HL-60/S4 treated with phorbol 12-myristate 13-acetate at 8.2 ng/mL for 4 days and 3 days (cell line): ENCODE measurements around the gene LRBA.

ENCODE experiments used
- in situ Hi-C: fragments of 300-500 bp; cut with MboI; formaldehyde crosslinking; loops from 2 replicates; pipeline ENCODE4 v1.15.0; 2022; ENCODE audit warnings: low sequenced_read_pairs

LRBA gene

DNA sequence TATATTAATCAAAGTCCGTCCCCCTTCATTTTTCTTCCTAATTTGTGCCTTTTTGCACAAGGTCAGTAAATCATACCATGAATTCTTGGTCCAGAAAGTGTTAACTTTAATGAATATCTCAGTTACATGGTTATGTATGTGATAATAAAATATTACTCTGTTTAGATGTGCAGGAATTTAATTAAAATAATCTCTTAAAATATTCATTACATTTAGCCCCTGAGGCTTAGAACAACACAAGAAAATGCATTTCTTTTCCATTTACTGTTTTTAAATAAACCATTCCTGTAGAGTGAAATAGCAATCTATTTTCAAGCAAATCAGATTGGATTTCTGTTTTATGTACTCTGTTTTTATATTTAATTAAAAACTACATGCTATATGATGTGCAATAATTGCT, 415.5 kb downstream of the LRBA start:
- in situ Hi-C loops, result no loop called here

DNA sequence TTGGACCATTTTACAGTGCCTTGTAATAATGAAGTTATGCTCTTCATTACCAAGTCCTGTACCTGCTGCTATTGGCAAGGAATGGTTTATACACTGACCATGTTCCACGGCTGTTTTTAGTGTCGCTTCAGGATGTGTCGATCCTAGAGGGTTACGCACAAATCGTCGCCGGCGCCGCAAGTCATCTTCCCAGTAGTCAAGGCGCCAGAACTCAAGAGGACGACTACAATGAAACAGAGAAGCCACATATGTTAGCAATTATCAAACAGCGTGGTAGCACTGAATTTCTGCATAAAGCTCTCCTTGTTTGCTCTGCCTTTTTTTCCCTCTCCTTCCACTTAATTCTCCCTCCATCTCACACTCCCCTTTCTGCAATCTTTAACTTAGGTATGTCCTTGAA, 416.2 kb downstream of the LRBA start:
- in situ Hi-C loops, result no loop called here

DNA sequence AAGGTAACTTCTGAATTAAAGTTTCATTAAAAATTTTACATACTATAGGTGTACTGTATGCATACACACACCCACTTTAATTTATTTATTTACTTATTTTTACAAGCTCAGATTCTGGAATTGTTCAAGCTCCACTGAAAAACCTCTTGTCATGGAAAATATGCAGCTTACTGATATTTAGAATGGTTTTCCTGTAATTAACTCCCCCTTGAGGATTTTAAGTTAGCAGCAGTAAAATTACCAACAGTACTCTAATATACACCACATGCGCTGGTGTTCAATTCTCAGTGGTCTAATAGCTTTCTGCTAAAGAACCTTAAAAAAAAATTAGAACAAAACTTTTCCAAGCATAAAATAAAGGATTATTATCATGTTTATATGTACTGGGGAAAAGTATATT, 421.1 kb downstream of the LRBA start:
- in situ Hi-C loops, result no loop called here

DNA sequence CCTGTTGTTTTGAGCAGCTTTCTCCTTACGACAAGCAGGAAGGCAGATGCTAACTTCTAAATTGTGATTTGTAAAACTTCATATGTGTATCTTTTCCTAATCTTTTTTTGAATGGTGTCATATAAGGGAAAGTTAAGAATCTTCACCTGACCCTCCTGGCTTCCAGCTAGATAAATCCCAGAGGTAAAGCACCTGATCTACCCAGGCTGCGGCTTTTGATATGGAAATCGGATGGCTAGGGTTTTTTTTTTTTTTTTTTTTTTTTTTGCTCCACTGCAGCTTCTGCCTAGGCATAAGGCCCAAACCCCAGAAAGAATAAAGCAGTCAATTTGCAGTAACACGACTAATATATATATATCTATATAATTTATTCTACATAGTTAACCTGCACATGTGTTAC, 423.2 kb downstream of the LRBA start:
- in situ Hi-C loops, result no loop called here

DNA sequence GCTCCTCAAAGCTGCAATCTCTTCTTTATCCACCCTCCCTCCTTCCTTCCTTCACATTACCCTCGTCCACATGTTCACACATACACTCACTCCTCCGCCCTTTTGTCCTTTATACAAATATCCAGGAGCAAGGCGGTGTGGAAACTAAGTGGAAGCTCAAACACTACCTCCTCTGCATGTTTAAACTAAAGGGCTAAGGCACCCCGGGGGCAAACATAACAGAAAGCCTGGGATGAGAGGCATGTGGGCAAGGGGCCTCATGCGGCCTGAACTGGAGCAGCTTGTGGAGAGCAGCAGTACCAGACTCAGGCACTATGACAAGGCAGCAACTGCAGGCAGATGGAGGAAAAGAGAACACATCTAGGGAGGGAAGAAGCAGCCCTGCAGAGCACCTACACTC, 423.7 kb downstream of the LRBA start:
- in situ Hi-C loops, result no loop called here

DNA sequence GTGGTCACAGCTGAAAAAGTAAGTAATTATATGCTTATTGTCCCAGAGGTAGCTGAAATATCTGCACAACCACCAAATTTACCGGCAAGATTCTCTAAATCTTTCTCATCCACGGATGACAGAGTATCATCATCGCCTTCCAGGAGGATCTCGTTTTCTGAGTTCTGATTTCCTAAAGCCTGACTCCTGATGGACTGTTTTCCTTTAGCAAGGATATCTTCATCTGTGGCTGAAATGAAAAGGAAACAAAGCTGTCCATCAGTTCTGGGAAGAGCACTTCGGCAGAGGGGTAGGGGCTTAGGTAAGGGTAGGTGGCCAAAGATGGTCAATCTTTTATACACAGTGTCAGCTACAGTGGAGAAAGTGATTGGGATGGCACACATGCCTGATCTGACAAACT, 424.5 kb downstream of the LRBA start:
- in situ Hi-C loops, result no loop called here

DNA sequence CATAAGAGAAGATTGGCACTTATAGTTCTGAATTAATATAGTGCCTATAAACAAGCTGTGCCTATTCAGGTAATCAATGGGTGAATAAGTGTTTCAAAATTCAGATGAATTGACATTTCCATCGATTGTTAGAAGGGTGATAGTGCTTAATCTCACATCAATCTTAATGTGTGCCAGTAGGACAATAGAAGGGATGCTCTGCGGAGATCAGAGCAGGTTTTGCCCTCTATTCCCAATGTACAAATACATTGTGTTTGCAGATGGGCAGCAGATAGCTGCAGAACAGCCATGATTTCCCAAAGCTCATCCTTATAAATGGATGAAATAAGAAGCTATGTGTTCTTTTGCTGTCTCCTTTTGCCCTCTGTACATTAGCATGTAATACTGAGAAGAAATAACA, 425.9 kb downstream of the LRBA start:
- in situ Hi-C loops, result no loop called here

DNA sequence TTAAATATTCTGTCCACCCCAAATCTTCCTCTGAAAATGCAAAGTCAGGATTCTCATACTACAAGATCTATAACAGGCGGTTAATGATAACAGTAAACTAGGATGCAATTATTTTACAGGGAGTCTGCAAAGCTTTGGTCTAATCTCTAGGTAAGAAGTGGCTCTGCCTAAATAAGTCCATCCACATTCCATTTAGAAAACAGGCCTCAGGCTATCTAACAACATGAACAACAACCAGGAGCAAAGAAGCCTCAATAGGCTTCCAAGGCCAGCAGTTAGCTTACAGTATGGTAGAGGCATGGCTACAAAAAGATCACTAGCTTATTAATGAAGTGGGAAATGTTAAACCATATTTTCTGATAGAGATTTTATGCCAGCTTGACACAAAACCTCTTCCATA, 426.8 kb downstream of the LRBA start:
- in situ Hi-C loops, result no loop called here

DNA sequence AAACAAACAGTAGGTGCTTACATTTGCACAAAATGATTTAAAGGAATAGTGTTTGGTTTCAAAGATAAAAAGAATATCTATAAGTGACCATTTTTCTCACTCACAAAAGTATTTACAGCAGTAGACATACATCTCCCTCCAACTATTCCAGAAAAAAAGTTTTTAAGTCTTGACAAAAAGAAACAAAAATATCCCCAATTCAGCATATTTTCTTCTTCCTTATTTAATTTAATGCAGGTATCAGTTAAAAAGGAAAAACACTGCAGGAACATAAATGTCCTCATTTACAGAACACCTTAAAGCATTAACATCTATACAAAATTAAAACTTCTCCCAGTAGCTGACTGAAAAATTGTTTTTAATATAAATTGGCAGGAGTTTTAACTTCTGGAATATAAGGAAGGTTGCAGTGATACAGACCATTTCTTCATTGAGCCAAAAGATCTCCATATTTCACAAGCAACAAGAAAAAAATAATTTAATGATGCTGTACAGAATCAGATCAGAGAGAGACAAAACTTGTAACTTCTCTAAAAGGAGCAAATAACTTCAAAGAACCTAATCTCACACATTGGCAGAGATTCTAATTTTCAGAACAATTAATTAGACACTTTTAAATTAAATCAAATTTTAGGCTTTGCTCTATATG, 428.8 kb downstream of the LRBA start:
- in situ Hi-C loops, result no loop called here

DNA sequence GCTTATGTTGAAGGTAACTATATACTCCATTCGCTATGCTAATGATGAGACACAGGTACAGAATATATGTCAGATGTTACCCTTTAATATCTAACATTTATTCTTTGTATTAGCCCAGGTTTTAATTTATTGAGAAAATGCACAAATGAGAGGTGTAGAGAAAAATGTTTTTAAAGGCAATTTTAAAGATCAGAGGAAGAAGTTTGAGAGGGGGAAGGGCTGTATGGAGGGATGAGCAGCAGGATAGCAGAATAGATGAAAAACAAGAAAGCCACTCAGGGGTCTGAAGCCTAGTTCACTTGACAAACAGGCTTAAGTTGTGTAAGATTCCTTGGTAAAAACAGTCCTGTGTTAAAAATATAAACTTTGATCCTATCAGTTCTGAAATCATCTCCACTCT, 429.5 kb downstream of the LRBA start:
- in situ Hi-C loops, result no loop called here

DNA sequence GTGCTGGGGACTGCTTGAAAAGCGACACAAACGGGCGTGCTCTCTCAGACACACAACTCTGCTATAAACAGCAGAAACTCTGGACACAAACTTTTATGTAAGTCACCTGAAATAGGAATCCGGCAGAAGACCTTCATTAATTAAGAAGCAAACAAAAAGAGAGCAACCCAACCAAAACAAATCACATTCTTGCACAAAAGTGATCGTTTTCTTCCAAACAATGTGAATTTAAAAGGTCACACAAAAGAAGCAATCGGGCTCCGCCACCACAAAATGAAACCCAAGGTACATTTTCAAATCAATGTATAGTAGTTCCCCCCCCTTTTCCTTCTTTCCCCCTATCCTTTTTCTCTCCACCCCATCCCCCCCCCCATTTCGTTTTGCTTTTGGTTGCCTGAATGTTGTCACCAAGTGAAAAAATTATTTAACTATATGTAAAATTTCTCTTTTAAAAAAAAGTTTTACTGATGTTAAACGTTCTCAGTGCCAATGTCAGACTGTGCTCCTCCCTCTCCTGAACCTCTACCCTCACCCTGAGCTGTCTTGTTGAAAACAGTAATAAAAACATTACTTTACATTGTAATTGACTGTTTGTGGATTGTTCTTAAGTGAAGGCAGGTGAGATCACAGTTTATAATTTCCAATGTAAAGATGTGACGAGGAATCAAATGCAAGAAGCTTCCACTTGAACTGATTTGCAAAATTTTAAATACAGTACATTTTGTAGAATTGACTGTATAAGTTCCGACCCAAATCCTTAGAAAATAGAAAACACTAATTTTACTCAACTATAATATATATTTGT, 430.8 kb downstream of the LRBA start:
- in situ Hi-C loops, result no loop called here

DNA sequence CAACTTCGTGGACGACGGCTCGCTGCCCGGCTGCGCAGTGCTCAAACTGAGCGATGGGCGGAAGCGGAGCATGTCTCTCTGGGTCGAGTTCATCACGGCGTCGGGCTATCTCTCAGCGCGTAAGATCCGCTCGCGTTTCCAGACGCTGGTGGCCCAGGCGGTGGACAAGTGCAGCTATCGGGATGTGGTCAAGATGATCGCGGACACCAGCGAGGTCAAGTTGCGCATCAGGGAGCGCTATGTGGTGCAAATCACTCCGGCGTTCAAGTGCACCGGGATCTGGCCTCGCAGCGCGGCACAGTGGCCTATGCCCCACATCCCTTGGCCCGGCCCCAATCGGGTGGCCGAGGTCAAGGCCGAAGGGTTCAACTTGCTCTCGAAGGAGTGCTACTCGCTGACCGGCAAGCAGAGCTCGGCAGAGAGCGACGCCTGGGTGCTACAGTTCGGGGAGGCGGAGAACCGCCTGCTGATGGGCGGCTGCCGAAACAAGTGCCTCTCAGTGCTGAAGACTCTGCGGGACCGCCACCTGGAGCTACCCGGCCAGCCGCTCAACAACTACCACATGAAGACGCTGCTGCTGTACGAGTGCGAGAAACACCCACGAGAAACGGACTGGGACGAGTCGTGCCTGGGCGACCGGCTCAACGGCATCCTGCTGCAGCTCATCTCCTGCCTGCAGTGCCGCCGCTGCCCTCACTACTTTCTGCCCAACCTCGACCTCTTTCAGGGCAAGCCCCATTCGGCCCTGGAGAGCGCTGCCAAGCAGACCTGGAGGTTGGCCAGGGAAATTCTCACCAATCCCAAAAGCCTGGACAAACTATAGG, 431.6 kb downstream of the LRBA start:
- in situ Hi-C loops, result no loop called here

DNA sequence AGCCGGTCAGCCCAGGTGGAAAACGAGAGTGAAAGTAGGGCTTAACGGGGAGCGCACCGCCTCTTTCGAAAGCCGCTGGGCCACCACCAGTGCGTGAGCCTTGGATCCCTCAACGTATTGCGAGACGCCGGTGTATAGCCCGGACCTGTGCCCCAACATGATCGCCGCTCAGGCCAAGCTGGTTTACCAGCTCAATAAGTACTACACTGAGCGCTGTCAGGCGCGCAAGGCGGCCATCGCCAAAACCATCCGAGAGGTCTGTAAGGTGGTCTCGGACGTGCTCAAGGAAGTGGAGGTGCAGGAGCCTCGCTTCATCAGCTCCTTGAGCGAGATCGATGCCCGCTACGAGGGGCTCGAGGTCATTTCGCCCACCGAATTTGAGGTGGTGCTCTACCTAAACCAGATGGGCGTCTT, 432.2 kb downstream of the LRBA start:
- in situ Hi-C loops, result no loop called here

DNA sequence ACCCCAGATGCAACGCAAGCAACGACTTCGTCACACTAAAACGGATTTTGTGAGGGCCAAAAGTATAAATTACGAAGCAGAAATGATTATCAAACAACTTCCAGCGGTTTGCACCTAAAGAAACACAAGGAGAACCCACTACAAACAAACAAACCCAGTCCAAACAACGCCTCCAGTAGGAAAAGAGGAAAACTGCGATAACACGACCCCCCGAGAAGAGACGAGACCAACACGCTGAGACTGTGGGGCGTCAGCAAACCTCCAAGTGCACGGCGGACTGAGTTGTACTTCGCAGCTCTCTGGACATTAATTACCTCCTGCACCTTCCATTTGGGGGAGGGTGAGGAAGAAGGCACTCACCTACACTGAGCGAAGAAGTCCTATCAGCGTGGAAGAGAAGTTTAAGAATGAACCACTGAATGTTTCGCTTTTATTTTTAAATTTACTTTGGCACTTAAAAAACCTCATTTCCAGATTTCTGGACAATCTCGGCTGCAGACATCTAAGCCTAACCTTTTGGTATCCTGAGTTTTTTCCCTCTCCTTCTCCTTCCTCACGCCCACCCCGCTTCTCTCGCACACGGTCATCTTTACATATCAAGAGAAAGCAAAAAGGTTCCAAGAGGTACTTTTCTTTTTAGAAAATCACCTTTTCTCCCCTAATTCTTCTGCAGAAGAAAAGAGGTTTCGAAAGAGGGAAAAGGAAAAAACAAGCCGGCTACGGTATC, 432.8 kb downstream of the LRBA start, which contains the start of gene MAB21L2:
TSS of gene MAB21L2 (plus strand) at position 6 of the 727 bp plus-strand sequence. CDS start 879 bp downstream, outside the sequence.
- in situ Hi-C loops, result no loop called here

DNA sequence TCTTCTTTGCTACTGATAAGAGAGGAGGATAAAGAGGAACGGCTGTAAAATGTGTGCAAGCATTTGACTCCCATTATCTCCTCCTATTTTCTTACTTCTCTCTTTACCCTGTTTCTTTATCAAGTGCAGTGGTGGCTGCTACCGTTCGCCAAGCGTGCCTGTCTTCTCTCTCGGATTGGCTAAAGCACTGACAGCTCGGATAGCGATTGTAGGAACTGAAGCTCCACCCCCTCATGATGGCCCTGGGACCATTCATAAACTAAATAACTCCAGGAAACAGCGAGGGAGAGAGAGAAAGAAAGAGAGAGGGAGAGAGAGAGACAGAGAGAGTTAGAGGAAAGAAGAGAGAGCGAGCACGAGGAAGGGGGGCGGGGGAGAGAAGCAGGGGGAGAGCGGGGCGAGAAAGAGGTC, 433.4 kb downstream of the LRBA start:
- in situ Hi-C loops, result no loop called here

DNA sequence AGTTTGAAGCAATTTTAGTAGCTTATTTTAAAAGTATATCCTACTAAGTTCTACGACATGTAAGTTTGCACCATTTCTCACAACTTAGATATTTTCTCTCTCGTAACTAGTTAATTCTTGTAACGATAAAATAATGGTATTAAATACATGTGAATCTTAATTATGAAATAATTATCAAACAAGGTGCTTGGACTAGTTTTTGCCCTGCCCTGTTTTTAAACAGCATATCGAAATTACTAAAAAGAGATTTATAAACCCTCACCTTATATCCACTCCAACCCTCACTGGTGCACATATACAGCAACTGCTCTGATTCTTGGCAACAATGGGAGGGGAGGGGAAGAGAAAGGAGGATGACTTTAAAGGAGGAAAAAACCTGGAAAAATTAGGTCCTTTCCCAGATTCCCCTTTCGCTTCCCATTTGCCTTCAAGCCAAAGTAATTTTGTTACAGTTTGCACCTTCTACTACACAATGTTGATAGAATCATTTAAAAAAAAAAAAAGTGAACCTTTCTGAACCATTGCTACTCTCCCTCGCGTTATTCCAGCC, 434.0 kb downstream of the LRBA start:
- in situ Hi-C loops, result no loop called here

DNA sequence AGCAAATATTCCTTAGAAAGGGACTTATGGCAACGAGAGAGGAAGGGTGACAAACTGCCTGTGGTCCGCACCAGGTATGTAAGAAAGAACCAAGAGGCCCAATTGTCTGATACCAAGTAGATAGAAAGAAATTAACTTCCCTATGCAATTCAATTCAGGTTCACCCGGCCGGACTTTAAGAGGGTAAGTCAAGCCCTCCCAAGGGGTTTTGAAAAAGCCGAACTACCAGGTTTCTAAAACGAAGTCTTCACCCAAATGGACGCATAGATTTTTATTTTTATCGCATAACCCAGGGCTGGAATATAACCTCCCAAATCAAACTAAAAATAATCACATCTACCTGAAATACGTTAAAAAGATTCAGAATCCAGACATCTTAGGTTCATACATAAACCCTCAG, 434.8 kb downstream of the LRBA start:
- in situ Hi-C loops, result no loop called here

DNA sequence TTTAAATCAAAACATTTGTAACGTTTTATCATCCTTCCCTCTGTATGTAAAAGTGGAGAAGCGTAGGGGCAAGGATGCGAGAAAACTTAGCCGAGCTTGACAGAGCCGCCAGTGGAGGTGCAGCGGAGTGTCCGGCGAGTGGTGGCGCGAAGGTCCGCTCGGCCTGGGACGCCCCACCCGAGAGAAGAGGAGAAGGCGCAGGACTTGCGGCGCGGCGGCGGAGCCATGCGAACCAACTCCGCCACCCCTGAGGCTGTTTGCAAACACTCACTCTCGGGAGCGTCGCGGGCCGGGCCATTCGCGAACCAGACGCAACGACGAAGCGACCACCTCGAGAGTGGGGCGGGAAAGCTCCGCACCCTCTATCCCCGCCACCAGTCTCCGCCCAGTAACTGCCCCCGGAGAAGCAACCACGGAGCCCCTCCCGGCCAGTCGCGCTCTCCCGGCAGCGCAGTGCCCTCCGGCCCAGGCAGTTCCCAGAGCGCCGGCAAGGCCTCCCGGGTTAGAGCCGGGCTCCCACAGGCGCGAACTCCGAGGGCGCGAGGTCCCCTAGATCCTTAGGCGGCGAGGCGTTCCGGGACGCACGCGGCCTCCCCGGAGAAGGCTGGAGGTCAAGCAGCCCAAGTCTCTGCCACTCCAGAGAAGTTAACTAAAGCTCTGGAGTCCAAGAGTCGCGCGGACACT, 435.4 kb downstream of the LRBA start:
- in situ Hi-C loops, result no loop called here

DNA sequence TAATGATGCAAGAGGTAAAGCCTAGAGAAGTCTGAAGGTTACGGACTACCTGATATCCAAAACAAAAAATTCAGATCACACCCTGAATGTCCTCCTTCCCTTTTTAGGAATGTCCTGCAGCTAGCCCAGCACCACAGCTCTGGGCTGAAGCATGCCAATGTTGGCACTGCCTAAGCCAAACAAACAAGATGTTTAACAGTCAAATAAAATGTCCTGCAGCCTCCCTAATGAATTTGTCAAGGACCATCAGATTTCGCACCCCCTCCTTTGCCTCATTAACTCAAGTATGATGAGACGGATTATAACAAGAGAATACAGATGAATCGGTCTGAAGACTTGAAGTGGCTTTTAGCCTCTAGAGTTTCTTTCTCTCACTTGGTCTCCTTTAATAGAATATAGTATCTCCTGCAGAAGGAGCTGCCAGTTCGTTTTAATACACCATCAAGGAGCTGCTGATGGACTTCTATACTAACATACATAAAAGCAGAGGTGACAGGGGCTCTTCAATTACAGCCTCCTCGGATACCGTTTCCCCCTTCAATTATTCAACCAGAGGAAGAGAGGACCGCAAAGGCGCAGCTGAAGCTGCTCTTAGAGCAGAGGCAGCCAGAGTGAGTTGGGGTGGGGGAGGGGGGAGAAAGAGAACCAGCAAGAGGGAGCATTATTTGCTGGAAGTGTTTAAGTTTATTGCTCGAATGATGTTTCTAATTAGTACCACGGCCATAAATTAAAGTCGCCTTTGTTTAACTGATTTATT, 436.2 kb downstream of the LRBA start:
- in situ Hi-C loops, result no loop called here
